H7 (cell line): Measurements from ENCODE around the gene GNAQ. TPM values are rescaled to one million over a fixed set of nuclear protein-coding genes. Genes with fewer than 3 reads are reported as not detected.
A peak's percentile ranks its signal among the peaks of the same experiment; 100 is the strongest.

Experiments used
- DNase-seq: peaks from one replicate; pipeline ENCODE4 v3.0.0; 2012
- H3K27me3 ChIP-seq: 2 replicates; pipeline ENCODE4 v1.6.0; 2011; ENCODE audit warnings: mild to moderate bottlenecking, low read length; ENCODE audit not compliant: control insufficient read depth, insufficient read depth
- H3K36me3 ChIP-seq: replicated peaks from 2 replicates; pipeline ENCODE4 v1.5.1; 2011; ENCODE audit warnings: low read length; ENCODE audit not compliant: control insufficient read depth, insufficient read depth
- H3K4me3 ChIP-seq: 2 replicates; pipeline ENCODE4 v1.5.1; 2011; ENCODE audit warnings: low read depth, mild to moderate bottlenecking, control low read depth, low read length, moderate library complexity; ENCODE audit not compliant: insufficient read depth
- total RNA-seq: library from RNA; depleted of rRNA; stranded (reverse); fragments of >200 nt; shearing (Covaris generic); gene quantifications from 2 replicates; pipeline ENCODE4 v1.2.3, GENCODE V29; 2014

Gene GNAQ
- total RNA-seq, 1 experiment from 2014 or later: 24.8 TPM

GRCh38 chr9:77959803-77960202, 71.8 kb downstream of the GNAQ start:
- Histone ChIP-seq H3K27me3 (no peaks in the 10 kb centered on the region), H3K4me3 (no peak overlapping the region), H3K36me3 (no peaks in the 10 kb centered on the region)
- DNase-seq: no peak

GRCh38 chr9:77957652-77958051, 74.0 kb downstream of the GNAQ start:
- no peaks in the 10 kb centered on the region for H3K36me3 ChIP-seq
- DNase-seq: no peak
- H3K27me3 ChIP-seq: no peaks in the 10 kb centered on the region
- no peak overlapping the region for H3K4me3 ChIP-seq

GRCh38 chr9:77956555-77956954, 75.1 kb downstream of the GNAQ start:
- no peak overlapping the region for H3K4me3 ChIP-seq
- H3K27me3 ChIP-seq: no peaks in the 10 kb centered on the region
- no peak for DNase-seq
- H3K36me3 ChIP-seq: no peaks in the 10 kb centered on the region

GRCh38 chr9:77954666-77955015, 77.0 kb downstream of the GNAQ start:
- Histone ChIP-seq H3K4me3 (no peak overlapping the region), H3K27me3 (no peaks in the 10 kb centered on the region), H3K36me3 (no peaks in the 10 kb centered on the region)
- DNase-seq: no peak

DNA sequence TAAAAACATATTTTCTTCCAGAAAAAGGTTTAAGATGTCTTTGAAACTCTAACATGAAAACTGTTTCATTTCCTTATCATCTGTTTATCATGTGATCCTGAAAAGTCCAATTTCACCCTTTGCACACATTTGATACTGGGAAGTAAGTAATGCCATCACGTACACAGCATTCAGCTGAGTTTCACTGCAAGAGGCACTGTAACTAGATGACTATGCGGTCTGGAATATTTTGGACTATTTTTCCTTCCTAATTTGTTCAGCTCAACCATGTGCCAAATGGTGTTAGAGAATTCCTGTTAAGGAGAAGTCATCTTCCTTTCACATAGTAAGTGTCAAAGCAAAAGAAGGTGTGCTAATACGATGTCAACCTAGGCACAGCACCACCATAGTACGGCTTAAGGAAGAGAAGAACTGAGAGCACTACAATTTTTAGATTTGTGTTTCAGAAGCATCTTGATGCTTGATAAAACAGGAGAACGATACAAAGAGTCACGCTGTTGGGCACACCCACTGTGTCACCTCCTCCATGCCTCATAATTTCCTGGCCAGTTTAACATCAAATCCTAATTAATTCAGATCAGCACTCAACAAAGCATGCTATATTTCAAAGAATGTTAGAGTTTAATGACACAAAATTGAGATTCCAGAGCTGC, 77.5 kb downstream of the GNAQ start:
- no peak overlapping the region for H3K4me3 ChIP-seq
- no peak for DNase-seq
- no peaks in the 10 kb centered on the region for H3K36me3 ChIP-seq
- H3K27me3 ChIP-seq: no peaks in the 10 kb centered on the region

GRCh38 chr9:77953590-77953989, 78.0 kb downstream of the GNAQ start:
- H3K4me3 ChIP-seq: no peak overlapping the region
- H3K27me3 ChIP-seq: no peaks in the 10 kb centered on the region
- DNase-seq: no peak

DNA sequence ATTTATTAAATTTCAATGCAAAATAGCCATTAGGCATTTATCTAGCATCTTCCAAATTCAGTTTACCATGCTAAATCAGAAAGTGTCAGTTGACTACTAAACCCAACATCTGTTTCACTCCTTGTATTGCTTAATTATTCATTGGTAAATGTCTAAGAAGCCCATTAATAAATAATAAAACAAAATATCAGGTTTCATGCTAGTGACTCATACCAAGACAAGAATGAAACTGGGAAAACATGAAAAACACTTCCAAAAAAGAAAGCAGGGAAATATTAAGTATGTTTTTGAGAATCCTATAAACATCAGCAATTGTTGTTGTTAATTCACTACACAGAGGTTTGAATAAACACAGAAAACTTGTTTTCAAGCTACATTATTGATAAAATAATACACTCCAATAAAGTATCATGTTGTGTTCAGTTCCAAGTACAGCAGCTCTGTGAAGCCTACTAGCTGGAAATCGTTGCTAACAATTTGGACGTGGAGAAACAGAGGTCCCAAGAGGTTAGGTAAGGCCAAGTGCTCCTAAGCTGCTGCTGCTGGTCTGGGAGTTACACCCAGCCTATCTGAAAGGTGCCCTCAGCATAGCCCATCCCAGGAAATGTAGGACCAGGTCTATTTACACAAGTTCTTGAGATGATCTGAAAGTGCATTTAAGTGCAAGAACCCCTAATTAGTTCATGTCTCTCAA, 78.8 kb downstream of the GNAQ start:
- Histone ChIP-seq H3K4me3 (no peak overlapping the region), H3K27me3 (no peaks in the 10 kb centered on the region), H3K36me3 (no peaks in the 10 kb centered on the region)
- no peak for DNase-seq

More at GRCh38 chr9:77953590-77953989, 78.0 kb downstream of the GNAQ start:
- H3K36me3 ChIP-seq: no peaks in the 10 kb centered on the region

- no peak for DNase-seq
- no peaks in the 10 kb centered on the region for H3K27me3 ChIP-seq
- no peaks in the 10 kb centered on the region for H3K36me3 ChIP-seq
- no peak overlapping the region for H3K4me3 ChIP-seq
Measured at GRCh38 chr9:77951369-77951768, 80.2 kb downstream of the GNAQ start.

DNA sequence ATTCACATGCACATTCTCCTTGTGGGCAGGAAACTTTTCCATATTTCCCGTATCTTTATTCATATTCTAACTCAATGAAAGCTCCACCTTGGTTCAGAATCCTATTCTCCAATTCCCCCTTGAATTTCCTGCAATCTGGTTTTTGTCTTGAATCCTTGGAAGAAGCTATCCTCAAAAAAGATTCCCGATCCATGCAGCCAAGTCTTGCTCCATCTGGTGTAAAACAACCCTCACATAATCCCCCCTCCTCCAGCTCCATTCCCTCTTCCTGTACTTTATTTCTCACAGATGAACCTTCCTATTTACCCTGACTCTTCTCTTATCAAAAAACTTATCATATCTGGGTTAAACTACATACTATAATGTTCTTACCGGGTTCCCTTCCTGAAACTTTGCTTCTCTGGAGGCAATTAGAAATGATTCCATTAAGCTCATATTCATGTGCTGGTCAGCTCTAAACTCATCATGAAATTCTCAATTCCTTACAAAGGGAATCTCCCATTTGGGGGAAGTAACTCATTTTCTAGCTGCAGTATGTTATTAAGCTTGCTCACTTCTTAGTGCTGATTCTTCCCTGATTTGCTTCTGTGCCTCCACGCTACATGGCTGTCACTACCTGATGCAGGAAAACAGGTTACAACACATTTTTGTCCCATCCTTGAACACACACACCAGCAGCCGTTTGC, 81.7 kb downstream of the GNAQ start:
- H3K36me3 ChIP-seq: no peaks in the 10 kb centered on the region
- H3K4me3 ChIP-seq: no peak overlapping the region
- no peak for DNase-seq
- no peaks in the 10 kb centered on the region for H3K27me3 ChIP-seq

DNA sequence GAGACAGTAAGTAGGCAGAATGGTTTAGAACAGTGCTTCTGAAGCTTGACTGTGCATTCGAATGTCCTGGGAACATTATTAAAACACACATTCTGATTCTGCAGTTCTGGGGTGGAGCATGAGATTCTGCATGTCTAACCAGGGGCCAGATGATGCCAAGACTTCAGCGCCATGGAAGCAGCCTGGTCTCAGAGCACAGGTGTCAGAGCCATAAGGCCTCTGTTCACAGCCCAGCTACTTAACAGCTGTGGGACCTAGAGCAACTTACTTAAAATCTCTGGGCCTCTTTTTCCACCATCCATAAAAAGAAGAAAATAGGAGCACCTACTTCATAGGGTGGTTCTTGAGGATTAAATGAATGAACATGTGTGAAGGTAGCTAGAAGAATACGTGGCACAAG, 84.0 kb downstream of the GNAQ start:
- no peak for DNase-seq
- Histone ChIP-seq H3K4me3 (no peak overlapping the region), H3K36me3 (no peaks in the 10 kb centered on the region), H3K27me3 (no peaks in the 10 kb centered on the region)

DNA sequence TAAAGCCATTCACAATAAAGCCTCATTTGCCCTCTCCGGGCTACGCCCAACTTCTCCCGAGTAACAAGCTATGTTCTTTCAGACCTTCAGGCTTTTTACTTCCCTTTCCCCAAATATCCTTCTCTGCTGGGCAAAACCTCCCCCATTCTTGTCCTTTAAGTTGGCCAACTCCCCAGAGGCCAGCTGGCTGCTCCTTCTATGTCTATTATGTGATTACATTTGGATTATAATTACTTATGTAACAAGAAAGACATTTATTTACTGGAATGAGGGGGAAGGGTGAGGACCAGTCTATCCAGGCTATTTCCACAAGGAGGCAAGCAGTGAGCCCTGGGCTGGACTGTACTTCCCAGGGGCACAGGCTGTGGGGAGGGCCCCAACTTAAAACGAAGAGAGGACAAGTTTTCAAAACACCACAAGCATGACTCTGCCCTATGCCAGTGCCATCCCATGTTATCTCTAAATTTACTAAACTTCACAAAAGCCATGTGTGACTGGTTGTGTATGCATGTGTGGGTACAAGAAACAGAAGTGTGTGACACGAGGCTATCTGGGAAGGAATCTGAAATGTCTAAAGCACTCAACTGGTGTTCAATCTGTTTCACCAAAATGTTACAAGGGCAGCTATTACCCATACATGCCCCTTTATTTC, 84.5 kb downstream of the GNAQ start:
- no peaks in the 10 kb centered on the region for H3K27me3 ChIP-seq
- no peak overlapping the region for H3K4me3 ChIP-seq
- H3K36me3 ChIP-seq: no peaks in the 10 kb centered on the region
- no peak for DNase-seq

GRCh38 chr9:77946296-77946695, 85.3 kb downstream of the GNAQ start:
- Histone ChIP-seq H3K27me3 (no peaks in the 10 kb centered on the region), H3K36me3 (no peaks in the 10 kb centered on the region), H3K4me3 (no peak overlapping the region)
- DNase-seq: no peak

- no peak for DNase-seq
- Histone ChIP-seq H3K36me3 (no peaks in the 10 kb centered on the region), H3K27me3 (no peaks in the 10 kb centered on the region), H3K4me3 (no peak overlapping the region)
Measured at GRCh38 chr9:77945798-77946197, 85.8 kb downstream of the GNAQ start.

DNA sequence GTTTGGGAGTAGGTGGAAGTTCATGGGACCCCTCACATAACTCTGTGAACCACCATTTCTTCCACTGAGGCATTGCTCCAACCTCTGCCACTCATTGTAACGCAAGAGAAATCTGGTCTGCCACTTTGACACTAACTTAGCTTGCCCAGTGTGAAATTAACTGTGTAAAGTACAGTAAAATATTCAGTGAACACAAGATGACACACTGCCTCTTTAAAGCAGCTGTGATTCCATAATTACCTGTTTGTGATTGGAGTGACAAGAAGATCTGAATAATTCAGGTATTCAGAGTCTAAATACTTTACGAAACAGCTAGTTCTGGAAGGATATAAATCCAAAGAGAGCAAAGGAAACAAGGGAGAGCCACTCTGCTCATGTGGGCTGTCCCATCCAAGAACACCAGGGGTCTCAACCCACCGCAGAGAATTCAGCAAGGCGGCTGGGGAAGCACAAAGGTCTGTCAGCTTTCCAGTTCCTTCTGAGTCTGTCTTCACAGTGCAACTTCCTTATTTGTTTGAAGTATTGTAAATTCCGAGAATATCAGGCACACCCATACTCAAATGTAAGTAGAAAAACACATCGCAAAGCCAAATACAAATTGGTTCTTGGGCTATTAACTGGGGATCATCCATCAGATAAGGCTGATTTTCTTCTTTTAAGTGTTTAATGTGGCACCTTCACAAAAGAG, 86.9 kb downstream of the GNAQ start:
- no peaks in the 10 kb centered on the region for H3K36me3 ChIP-seq
- no peaks in the 10 kb centered on the region for H3K27me3 ChIP-seq
- DNase-seq: peak; percentile 40
- no peak overlapping the region for H3K4me3 ChIP-seq
